ENCODE measurements around the gene BTRC.
"Not testable (repeated sequence)": the region's sequence is repeated elsewhere in the genome, so short reads cannot be mapped to it uniquely, and the experiment has no call there.

BTRC gene

DNA sequence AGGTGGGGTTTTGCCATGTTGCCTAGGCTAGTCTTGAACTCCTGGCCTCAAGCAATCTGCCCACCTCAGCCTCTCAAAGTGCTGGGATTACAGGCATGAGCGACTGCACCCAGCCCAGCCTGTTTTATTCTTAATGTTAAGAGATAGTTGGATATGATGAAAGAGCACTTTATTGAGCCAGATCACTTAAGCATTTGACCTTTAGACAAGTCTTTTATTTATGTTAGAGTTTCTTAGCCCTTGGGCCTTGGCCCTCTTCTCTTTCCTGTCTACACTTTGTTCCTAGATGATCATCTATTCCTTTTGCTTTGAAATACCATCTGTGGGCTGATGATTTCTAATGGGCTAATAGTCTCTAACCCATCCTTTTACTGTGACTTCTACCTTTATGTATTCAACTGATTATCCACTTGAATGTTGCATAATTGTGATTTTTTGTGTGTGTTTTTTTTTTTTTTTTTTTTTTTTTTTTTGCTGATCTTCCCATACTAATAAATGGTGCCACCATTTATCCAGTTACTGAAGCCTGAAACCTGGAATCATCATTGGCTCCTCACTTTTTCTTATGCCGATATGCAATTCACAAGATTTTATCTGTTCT is 34.8 kb downstream of the BTRC start:
- no peak for DNase-seq (ENCODE audit: low read depth)

DNA sequence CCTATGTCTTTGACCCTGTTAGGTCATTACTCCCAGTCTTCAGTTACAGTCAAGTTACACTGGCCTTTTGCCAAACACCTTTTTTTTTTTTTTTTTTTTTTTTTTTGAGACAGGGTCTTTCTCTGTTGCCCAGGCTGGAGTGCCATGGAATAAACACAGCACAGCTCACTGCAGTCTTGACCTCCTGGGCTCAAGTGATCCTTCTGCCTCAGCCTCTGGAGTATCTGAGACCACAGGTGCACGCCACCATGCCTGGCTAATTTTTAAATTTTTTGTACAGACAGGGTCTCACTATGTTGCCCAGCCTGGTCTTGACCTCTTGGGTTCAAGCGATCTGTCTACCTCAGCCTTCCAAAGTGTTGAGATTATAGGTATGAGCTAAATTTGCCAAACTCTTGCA is 35.6 kb downstream of the BTRC start:
- not testable (repeated sequence) for DNase-seq (ENCODE audit: low read depth)

DNA sequence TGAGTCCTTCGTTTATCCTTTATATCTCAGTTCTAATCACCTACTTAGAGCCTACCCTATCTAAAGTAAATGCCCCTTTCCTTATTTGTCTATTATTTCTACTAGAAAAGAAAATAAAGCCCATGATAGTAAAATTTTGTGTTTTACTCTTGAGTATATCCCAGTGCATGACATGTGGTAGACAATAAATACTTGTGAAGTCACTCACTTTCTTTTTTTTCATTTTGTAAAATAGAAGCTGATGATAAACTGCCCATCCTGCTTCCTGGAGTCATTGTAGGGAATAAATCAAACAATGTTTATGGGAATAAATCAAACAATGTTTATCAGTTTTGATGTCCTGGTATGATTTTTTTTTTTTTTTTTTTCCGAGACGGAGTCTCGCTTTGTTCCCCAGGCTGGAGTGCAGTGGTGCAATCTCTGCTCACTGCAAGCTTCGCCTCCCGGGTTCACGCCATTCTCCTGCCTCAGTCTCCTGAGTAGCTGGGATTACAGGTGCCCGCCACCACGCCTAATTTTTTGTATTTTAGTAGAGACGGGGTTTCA is 36.1 kb downstream of the BTRC start:
- DNase-seq (ENCODE audit: low read depth): no peak

DNA sequence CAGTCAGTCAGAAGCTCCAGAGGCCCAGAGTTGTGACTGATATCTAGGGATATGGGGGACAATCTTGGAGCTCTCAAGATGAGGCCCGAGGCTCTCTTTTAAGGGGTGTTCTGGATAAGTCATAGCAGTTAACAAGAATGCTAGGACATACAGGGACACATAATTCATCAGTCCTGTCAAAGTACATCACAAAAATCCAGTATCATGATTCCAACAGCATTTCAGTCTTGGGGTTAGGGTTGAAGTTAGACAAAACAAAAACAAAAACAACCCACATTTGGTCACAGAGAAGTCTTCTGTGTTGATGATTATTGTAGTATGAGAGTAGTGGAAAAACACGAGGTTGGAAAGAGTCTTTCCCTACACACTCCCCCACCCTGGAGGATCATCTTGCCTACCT is 39.4 kb downstream of the BTRC start:
- DNase-seq (ENCODE audit: low read depth): no peak

DNA sequence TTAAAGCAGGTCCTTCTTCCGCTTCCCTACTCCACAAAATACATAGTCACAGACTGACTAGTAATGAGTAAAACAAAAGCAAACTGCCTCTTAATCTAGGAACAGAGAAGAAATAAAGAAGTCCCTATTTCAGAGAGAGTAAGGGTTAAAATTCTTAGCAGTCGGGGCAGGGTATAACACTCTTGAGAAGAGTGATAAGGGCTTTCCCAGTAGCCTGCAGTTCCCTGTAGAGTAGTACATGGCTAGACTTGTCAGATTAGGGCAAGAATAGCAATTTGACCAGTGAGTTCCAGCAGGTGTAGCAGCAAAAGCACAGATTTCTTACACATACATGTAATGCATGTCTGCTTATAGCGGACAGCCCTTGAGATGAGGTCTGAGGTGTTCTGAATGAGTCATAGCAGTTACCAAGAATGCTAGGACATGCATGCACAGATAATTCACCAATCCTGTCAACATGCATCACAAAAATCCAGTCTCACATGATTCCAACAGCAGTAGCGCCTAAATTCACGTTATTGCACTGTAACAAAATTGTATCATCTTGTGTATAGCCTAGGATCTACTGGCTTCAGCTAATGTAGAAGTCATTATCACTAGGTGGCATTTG is 40.7 kb downstream of the BTRC start:
- DNase-seq (ENCODE audit: low read depth): no peak

DNA sequence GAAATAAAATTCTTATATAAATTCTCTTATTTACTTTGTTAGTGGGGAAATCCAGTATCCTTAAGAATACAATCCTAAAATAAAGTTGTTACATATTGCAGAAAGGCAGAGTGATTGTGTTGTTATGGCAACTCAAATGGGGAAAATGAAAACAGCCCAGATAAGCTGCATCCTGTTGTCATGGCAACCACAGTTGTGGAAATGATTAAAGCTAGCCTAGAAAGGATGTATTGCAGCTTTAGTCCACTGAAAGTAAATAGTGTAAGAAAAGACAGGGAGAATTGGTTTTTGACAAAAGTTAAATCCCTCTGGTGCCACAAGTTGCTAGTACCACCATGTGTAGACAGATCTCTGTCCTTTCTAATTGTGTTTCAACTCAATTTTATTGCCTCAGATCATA is 43.2 kb downstream of the BTRC start:
- peak; percentile 53 for DNase-seq (ENCODE audit: low read depth)

DNA sequence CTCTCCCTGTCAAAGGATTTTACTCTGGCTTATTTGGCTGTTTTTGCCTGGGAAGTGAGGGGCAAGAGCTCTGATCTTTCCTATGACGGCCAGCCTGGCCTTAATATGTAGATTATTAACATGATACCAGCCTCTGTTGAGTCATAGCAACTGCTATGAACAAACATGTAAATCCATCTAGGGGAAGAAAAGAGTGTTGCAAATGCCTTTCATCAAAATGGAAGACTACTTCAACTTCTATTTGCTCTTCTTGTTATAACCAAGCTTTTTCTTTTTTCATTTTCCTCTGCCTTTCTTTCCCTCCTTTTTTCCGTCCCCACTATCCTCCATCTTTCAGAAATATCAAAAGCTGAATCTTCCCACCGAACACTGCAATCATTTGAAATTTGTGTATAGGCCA is 46.6 kb downstream of the BTRC start:
- no peak for DNase-seq (ENCODE audit: low read depth)

DNA sequence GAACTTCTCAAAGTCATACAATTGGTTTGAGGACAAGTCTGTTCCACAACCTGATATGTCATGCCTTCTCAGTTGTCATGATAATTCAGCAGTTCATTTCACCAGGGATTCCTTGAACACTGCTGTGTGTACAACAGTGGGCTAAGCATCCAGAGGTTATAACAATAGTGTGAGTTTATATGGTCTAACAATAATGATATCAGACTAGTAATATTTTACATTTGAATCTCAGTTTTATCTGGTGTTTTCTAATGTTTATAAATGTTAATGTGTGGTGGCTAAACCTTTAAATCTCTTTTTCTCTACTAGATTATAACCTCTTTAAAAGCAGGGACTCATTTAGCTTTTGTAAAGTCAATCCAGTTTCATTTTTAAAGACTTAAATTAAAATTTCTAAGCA is 48.7 kb downstream of the BTRC start:
- no peak for DNase-seq (ENCODE audit: low read depth)

DNA sequence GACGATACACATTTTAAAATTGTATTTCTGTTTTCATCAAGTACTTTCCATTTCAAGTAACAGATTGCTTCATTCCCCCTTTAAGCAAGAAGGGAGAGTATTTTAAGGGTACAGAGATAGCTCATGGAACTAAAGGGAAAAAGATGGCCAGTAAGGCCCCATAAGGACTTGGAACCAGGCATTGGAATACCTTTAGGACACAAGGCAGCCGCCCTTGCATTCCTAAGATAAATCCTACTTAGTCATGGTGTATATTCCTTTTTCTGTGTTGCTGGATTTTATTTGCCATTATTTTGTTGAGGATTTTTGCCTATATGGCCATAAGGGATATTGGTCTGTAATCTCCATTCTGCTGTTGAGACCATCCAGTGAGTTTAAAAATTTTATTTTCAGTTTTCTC is 49.2 kb downstream of the BTRC start:
- DNase-seq (ENCODE audit: low read depth): no peak

DNA sequence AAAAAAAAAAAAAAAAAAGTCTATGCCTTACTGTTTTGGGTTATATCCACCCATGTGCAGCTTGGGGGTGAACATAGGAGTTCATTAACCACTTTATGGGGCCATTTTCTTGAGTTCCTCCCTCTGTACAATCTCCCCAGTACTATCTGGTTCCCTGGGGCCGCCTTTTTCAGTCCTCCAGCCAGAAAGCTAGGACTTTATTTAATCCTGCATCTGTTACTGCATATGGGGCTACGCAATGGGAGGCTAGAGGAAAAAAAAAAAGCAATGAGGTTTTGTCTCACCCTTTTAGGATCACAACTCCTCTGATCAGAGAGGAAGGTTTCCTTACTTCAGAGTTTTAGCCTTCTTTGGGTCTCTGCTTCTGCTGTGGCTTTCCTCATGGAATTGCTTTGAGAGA is 51.0 kb downstream of the BTRC start:
- no peak for DNase-seq (ENCODE audit: low read depth)

DNA sequence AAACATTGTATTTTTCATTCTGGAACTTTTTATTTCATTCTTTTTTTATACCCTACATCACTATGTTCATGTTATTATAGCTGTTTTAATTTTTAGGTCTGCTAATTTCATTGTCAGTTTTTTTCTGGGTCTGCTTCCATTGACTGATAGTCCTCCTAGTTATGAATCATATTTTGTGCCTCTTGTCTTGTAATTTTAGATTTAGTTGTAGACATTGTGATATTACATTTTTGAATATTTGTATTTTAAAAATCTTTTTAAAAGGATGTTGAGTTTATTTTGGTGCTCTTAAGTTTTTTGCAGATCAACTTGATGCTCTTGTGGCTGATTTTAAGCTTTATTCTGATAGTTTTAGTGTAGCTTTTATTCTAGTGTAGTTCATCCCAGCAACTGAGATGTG is 57.6 kb downstream of the BTRC start:
- DNase-seq (ENCODE audit: low read depth): no peak

DNA sequence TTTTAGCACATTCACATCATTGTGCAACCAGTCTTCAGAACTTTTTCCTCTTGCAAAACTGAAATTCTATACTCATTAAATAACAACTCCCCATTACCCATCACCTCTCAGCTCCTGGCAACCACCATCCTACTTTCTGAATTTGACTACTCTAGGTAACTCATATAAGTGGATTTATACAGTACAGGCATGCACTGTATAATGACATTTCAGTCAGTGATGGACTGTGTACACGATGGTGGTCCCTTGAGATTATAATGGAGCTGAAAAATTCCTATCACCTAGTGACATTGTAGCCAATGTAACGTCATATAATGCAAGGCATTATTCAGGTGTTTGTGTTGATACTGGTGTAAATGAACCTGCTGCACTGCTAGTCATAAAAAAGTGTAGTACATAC is 60.1 kb downstream of the BTRC start:
- no peak for DNase-seq (ENCODE audit: low read depth)

DNA sequence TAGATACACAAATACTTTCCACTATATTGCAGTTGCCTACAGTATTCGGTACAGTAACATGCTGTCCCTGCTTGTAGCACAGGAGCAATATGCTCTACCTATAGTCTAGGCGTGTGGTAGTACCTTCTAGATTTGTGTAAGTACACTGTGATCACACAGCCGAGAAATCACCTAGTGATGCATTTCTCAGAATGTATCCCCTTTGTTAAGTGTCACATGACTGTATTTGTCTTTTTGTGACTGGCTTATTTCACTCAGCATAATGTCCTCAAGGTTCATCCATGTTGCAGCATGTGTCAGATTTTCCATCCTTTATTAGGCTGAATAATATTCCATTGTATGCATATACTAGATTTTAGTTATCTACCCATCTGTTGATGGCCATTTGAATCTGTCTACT is 61.9 kb downstream of the BTRC start:
- DNase-seq (ENCODE audit: low read depth): no peak

DNA sequence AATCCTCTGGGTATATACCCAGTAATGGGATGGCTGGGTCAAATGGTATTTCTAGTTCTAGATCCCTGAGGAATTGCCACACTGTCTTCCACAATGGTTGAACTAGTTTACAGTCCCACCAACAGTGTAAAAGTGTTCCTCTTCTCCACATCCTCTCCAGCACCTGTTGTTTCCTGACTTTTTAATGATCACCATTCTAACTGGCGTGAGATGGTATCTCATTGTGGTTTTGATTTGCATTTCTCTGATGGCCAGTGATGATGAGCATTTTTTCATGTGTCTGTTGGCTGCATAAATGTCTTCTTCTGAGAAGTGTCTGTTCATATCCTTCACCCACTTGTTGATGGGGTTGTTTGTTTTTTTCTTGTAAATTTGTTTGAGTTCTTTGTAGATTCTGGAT is 68.0 kb downstream of the BTRC start:
- DNase-seq (ENCODE audit: low read depth): not testable (repeated sequence)

DNA sequence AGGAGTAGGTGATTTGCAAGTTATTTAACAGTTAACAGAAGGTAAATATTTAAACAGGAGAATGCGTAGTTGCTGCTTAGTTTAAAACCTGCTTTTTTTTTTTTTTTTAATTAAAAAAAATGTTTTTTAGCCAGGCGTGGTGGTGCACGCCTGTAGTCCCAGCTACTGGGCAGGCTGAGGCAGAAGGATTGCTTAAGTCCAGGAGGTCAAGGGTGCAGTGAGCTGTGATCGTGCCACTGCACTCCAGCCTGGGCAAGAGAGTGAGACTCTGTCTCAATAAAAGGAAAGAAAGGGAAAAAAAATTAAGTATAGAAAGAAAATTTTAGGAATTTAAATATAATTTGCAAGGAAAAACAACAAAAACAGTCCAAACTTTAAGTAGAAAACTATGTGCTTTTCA is 71.6 kb downstream of the BTRC start:
- DNase-seq (ENCODE audit: low read depth): no peak

DNA sequence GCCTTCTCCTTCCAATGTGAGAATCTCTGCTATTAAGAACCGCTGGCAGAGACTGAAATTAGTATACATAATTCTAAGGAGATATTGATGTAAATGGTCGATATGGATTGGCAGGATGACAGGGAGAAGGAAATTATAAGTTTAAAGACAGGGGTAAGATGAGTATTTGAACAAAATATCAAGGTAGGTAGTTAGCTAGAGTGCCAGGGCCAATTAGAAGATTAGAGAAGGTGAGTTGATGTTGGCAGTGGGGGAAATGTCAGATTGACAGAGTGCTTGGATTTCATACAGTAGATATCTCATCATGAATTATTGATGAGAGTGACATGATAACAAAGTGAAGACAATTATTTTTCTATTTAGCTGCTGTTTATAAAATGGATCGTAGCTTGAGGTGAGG is 74.1 kb downstream of the BTRC start:
- no peak for DNase-seq (ENCODE audit: low read depth)

DNA sequence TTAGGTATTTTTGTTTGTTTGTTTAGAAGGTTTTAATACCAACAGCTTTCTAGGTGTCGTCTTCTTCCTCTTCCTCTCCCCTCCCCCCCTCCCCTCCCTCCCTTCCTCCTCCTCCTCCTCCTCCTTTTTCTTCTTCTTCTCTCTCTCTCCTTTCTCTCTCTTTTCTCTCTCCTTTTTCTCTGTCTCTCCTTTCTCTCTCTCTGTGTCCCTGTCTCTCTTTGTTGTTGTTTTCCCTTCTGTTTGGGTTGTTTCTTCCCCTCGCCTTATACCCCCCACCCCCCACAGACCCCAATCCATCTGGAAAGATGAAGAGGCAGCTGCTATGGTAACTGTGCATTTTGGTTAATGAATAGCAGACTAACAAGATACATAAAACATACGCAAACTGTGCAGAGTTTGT is 75.5 kb downstream of the BTRC start:
- no peak for DNase-seq (ENCODE audit: low read depth)

DNA sequence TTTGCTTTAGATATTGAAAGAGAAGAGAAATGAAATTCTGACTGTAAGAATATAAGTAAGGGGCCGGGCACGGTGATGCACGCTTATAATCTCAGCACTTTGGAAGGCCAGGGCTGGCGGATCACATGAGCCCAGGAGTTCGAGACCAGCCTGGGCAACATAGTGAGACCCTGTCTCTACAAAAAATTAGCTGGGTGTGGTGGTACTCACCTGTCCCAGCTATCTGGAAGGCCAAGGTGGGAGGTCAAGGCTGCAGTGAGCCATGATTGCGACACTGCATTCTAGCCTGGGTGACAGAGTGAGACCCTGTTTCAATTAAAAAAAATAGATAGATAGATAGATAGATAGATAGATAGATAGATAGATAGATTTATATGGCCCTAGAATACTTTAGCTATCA is 82.3 kb downstream of the BTRC start:
- DNase-seq (ENCODE audit: low read depth): no peak

DNA sequence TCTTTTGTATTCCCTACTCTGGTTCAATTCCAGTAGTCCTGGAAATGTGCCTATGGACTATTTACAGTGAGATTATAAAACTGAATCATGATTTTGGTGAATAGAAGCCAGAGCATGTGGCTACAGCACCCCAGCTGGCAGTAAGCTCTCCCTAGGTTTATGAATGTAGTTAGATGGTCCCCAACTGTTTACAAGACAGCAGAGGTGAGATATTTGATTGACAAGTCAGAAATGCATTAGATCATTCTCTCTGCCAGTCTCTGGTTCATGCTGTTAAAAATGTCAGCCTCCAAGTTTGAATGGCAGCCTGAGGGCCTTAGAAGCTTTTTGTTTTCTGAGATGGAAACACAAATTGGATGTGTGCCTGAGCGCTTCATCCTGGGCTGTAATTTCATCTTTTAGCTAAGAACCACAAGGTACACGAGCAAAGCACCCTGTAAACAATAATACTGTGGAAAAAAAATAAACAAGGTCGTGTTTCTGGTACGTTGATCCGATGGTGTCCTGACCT is 85.0 kb downstream of the BTRC start:
- peak; percentile 3 for DNase-seq (ENCODE audit: low read depth)

DNA sequence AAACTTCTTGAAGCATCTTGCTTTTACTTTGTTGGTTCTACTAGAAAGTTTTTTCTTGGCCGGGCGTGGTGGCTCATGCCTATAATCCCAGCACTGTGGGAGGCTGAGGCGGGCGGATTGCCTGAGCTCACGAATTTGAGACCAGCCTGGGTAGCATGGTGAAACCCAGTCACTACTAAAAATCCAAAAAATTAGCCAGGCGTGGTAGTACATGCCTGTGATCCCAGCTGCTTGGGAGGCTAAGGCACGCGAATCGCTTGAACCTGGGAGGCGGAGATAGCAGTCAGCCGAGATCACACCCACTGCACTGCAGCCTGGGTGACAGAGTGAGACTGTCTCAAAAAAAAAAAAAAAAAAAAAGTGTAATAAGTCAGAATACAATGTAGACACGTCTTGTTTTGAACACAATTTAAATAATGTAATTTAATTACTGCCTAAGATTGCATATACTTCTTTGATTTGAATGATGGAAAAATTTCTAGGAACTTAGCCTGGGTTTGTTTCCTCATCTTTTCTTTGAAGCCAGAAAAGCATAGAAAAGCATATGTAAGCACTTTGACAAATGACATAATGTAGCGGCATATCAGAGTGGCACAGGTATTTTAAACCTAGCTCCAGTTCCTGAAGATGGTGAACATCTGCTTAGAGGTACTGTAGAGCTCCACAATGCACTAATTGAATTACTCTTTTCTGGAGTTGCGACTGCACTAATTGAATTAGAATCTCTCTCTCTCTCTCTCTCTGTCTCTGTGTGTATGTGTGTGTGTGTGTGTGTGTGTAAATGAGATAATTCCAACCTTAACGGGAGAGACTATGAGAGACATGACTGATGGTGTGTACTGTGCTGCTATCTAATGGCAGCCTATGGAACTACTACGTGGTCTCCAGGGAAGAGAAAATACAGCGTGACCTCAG is 87.8 kb downstream of the BTRC start:
- peak; percentile 33 for DNase-seq (ENCODE audit: low read depth)

DNA sequence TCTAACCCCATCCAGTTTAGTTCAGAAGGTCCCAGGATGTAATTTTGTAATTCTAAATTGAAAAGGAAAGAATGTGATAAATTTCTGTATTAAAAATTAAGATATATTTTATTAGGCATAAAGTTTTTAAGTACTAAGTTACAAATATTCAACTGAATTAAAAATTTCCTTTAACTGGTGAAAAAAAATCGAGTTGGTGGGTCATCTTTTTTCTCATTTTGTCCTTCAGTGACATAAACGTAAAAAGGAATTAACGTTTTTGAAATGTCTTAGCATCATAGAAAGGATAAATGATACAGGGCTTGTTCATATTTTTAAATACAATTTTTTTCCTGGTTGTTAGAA is 88.5 kb downstream of the BTRC start:
- DNase-seq (ENCODE audit: low read depth): no peak

DNA sequence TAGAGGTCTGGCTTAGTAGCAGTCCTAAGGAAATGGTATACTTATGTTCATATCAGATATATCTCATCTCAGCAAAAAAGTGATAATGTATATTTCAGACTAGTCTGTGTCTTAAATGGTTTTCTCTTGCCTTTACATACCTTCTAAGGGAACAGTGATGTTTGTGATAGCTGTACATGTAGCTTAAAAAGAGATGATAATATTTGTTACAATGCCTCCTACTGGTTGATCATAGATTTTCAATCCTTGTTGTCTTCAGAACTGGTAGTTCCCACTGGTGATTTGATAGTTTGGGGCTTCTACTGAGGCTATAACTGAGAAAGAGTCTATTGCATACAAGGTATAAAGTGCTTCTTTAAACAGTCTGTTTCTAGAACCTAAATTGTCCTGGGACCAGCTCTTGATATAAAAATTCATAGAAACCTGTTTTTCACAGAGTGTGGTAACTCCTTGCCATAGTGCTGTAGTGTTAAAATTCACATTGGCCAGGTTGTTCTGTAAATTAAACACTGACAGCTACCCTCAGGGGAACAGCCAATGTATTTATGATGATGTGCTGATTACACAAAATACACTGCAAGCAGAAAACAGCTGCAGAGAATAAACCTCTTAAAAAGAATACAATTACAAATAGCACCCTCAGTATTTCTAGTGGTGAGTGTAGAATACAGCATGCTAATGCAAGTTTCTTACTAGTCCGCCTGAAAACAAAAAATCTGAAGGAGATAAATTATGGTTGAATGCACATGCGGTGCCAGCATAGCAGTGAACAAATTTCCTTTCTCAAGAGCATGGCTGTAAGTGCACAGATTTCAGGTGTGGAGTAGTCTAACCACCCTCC is 90.3 kb downstream of the BTRC start:
- no peak for DNase-seq (ENCODE audit: low read depth)
